SIG-M5 (cell line): ENCODE data around the gene CADPS2.
"Not testable (repeated sequence)": the region's sequence is repeated elsewhere in the genome, so short reads cannot be mapped to it uniquely, and the experiment has no call there.

ENCODE experiments used
- DNase-seq: peaks from one replicate; lab custom pipeline; 2025; lab: John Stamatoyannopoulos, UW

The CADPS2 gene

GRCh38 chr7:122709930-122710646 lies 176.2 kb downstream of the CADPS2 start:
- no peak for DNase-seq

- no peak for DNase-seq
These were observed 179.4 kb downstream of the CADPS2 start for GRCh38 chr7:122706836-122707235.

- DNase-seq = no peak
These were observed 183.3 kb downstream of the CADPS2 start, which contains the start of gene RNF148 for GRCh38 chr7:122702872-122703510. TSS of gene RNF148 (minus strand) at chr7:122702922. CDS start at chr7:122702750, 172 bp downstream.

GRCh38 chr7:122699017-122699416 lies 187.2 kb downstream of the CADPS2 start, which contains the start of gene RNF133:
TSS of gene RNF133 (minus strand) at chr7:122699117. CDS start at chr7:122698918, 199 bp downstream.
- no peak for DNase-seq

GRCh38 chr7:122695816-122696215 lies 190.4 kb downstream of the CADPS2 start:
- no peak for DNase-seq

GRCh38 chr7:122694697-122695096 lies 191.6 kb downstream of the CADPS2 start:
- DNase-seq = no peak

GRCh38 chr7:122692769-122693309 lies 193.4 kb downstream of the CADPS2 start:
- DNase-seq = no peak

GRCh38 chr7:122691569-122692235 lies 194.6 kb downstream of the CADPS2 start:
- no peak for DNase-seq

GRCh38 chr7:122689346-122690109 lies 196.7 kb downstream of the CADPS2 start:
- no peak for DNase-seq

- no peak for DNase-seq
These were observed 197.8 kb downstream of the CADPS2 start for GRCh38 chr7:122688400-122688998.

GRCh38 chr7:122686360-122686878 lies 199.8 kb downstream of the CADPS2 start:
- no peak for DNase-seq

- DNase-seq = no peak
These were observed 201.8 kb downstream of the CADPS2 start for GRCh38 chr7:122684504-122684903.

- no peak for DNase-seq
These were observed 203.3 kb downstream of the CADPS2 start for GRCh38 chr7:122682815-122683550.

GRCh38 chr7:122681186-122681585 lies 205.1 kb downstream of the CADPS2 start:
- not testable (repeated sequence) for DNase-seq

GRCh38 chr7:122679813-122680212 lies 206.4 kb downstream of the CADPS2 start:
- DNase-seq = no peak

- DNase-seq = not testable (repeated sequence)
These were observed 207.0 kb downstream of the CADPS2 start for GRCh38 chr7:122679269-122679709.

- no peak for DNase-seq
These were observed 209.1 kb downstream of the CADPS2 start for GRCh38 chr7:122677149-122677548.

- no peak for DNase-seq
These were observed 209.8 kb downstream of the CADPS2 start for GRCh38 chr7:122676466-122676865.

- DNase-seq = no peak
These were observed 210.6 kb downstream of the CADPS2 start for GRCh38 chr7:122675621-122676020.

- DNase-seq = no peak
These were observed 211.2 kb downstream of the CADPS2 start for GRCh38 chr7:122675011-122675410.
